GM19238 (cell line): ENCODE measurements around the gene PACSIN2.
A peak's percentile ranks its signal among the peaks of the same experiment; 100 is the strongest.

ENCODE experiments used
- DNase-seq: peaks from one replicate; pipeline ENCODE4 v3.0.0; 2011; ENCODE audit warnings: low spot score; ENCODE audit not compliant: insufficient read length

Gene PACSIN2

DNA sequence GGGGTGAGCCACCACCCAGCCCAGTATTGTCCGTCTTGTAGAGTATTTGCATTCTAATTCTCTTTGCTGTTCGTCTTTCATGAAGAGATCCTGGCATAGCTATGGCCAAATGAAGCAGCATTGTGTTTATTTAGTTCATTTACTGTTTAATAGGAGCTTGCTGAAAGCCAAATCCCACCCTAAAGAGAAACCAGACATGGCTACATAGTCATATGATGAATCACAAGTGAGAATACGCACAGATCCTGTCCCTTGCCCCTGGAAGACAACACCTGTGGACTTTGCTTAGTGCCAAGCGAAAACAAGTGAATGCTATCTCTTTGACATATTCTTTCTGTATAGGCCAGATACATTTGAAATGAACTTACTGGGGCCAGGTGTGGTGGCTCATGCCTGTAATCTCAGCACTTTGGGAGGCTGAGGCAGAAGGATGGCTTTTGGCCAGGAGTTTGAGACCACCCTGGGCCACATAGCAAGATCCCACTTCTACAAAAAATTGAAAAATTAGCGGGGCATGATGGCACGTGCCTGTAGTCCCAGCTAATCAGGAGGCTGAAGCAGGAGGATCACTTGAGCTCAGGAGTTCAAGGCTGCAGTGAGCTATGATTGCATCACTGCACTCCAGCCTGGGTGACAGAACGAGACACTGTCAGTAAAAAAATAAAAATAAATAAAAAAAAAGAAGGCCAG lies 152.8 kb downstream of the PACSIN2 start:
- no peak for DNase-seq

DNA sequence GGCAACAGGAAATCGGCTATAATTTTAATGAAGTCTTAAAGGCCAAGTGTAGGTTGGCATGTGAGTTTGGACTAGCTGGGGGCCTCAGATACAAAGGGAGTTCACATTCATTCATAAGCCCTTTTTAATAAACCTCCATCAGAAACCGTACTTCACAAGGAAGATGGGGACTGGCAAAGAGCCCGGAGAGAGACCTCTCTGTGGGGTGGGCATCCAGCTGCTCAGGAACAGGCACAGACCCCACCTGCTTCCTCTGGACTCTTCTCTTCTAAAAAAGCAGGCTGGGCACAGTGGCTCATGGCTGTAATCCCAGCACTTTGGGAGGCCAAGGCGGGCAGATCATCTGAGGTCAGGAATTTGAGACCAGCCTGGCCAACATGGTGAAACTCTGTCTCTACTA lies 154.0 kb downstream of the PACSIN2 start:
- no peak for DNase-seq

DNA sequence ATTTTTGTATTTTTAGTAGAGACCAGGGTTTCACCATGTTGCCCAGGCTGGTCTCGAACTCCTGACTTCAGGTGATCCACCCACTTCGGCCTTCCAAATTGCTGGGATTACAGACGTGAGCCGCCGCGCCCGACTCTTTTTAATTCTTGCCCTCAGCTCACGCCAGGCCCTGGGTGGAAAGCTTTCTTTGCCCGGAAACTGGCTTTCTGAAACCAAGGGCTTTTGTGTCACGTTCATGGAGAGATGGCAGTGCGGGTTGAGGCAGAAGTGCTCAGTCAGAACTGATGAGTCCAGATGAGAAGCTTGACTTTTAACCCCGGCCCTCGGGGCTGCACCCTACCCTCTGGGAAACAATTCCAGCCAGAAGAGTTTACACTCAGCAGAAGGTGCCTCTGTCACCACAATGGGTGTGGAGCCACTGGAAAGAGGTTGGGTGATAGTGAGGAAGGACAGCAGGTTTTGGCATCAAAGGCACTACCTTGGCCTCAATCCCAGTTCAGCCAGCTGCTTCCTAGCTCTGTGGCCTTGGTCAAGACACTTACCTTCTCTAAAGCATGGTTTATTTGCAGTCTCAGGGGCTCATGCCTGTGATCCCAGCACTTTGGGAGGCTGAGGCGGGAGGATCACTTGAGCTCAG lies 157.0 kb downstream of the PACSIN2 start:
- no peak for DNase-seq

DNA sequence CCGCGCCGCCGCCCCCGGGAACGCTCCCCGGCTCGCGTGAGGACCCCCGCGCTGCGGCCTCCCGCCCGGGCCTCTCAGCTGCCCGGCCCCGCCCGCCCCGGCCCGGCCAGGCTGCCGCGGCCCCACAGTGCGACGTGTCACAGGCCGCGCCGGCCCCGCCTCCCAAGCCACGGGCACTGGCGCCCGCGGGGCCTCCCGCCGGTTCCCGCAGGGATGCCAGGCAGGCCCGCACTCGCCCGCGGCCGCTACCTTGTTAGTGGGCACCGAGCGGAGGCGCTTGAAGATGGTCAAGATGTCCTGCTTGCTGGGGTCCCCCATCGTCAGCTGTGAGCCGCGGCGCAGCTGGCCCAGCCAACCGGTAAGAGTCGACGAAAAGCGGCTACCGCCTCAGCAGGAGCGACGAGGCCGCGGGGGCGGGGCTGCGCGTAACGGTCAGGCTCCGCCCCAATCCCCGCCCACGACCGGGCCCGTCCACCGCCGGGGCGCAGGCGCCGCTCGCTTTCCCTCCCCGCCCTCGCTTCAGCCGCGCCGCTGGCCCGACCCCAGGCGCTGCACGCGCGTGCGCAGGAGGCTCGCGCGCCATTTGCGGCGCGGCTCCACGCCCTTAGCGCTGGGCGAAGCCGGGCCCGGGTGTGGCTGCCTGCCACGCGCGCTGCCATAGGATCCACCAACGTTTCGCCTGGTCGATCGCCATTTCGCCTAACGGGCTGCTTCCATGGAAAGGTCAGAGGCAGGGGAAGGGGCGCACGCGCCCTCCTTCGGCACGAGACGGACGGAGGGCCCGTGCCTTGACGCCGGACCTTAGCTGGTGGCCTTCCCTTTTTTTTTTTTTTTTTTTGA lies 157.9 kb downstream of the PACSIN2 start, which contains the start of gene ARFGAP3:
ARFGAP3 (minus strand) TSS at position 409 of the 840 bp plus-strand sequence; CDS start at position 318, 91 bp downstream.
- peak; percentile 97 for DNase-seq

DNA sequence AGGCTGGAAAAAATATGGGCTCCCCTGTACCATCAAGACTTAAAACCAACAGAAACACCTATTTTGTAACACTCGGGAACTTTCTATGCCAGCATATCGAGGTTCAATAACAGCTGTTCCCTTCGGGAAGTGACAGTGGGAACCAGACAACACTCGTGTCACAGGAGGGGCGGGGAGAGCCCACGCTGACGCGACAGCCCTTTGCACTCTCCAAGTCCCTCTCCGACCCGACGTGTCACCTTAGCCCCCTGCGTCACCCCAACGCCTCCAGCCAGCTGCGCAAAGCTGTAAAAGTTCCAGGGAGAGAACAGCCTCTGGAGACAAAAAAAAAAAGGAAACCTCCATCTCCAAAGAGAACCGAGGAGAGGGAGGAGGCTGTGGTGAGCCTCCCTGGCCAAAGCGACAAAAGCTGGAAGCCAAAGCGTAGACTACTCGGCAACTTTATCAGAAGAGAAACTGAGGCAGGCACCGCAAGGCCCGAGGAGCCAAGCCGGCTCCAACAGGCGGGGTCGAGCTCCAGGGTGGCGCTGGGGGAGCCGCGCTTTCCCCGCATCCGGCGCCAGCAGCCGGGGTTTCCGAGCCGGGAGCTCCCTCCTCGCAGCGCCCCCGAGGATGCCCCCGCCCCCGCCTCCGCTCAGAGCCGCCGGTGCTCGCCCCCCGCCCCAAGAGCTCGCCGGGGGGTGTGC lies 158.6 kb downstream of the PACSIN2 start:
- peak; percentile 50 for DNase-seq

DNA sequence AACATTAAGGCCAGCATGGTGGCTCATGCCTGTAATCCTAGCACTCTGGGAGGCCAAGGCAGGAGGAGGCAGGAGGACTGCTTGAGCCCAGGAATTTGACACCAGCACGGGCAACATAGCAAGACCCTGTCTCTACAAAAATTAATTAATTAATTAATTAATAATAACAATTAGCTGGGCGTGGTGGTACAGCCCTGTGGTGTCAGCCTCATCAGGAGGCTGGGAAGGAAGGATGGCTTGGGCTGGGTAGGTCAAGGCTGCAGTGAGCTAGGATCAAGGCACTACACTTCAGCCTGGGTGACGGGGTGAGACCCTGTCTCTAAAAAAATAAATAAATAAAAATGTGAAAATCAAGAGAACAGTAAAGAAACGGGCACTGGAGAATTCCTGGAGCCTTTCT lies 159.2 kb downstream of the PACSIN2 start:
- no peak for DNase-seq

DNA sequence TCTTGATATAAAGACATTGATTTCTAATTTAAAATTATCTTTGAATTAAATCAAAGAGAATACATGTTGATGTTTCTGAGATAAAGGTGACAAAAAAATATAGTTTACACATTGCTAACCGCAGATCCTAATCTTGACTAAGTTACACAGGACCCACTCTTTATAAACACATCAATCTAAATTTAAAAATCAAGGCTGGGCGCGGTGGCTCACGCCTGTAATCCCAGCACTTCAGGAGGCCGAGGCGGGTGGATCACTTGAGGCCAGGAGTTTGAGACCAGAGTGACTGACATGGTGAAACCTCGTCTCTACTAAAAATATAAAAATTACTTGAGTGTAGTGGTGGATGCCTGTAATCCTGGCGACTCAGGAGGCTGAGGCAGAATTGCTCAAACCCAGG lies 159.7 kb downstream of the PACSIN2 start:
- no peak for DNase-seq

DNA sequence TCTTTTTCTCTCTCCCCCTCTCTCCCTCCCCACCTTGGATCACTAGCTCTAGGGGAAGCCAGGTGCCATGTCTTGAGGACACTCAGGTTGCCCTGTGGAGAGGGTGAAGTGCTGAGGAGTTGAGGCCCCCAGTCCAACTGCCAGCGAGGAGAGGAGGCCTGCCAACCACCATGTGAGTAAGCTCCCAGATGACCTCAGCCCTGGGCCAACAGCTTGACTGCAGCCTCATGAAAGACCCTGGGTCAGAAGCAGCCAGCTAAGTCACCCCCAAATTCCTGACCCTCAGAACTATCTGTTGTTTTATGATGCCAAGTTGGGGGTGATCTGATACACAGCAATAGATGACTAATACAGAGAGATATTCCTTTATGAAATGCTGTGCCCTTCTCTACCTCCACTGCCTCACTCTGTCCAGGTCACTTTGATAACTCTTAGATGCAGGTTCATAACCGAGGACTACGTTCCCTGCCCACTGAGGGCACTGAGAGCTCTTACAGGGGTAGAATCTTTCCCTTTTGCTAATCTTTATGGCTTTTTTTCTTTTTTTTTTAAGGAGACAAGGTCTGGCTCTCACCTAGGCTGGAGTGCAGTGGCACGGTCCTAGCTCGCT lies 165.9 kb downstream of the PACSIN2 start:
- no peak for DNase-seq

DNA sequence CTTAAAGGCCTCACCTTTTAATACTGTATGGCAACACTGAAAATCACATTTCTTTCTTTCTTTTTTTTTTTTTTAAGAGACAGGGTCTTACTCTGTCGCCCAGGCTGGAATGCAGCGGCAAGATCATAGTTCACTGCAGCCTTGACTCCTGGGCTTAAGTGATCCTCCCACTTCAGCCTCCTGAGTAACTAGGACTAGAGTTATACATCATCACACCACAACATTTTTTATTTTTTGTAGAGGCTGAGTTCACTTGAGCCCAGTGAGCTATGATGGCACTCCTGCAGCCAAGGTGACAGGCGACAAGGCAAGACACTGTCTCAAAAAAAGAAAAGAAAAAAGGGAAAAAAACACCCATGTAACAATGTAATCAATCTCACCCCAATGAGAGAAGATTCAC lies 167.8 kb downstream of the PACSIN2 start:
- DNase-seq: no peak

DNA sequence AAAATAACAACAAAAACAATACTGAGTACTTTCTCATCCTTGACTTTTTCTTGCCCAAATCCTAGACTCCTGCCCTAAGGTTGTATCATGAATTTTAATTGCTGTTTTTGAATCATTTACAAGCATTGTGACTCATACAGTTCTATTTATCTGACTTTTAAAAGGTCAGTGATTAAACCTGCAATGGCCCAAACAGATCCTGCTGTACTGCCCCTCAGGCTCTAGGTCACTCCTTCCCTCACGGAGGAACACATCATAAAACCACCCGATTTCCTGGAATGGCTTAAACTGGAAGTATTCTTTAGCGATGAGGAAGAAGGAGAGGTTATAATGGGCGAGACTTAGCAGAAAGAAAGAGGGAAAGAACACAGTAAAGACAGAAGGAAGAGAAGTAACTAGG lies 170.2 kb downstream of the PACSIN2 start:
- no peak for DNase-seq

DNA sequence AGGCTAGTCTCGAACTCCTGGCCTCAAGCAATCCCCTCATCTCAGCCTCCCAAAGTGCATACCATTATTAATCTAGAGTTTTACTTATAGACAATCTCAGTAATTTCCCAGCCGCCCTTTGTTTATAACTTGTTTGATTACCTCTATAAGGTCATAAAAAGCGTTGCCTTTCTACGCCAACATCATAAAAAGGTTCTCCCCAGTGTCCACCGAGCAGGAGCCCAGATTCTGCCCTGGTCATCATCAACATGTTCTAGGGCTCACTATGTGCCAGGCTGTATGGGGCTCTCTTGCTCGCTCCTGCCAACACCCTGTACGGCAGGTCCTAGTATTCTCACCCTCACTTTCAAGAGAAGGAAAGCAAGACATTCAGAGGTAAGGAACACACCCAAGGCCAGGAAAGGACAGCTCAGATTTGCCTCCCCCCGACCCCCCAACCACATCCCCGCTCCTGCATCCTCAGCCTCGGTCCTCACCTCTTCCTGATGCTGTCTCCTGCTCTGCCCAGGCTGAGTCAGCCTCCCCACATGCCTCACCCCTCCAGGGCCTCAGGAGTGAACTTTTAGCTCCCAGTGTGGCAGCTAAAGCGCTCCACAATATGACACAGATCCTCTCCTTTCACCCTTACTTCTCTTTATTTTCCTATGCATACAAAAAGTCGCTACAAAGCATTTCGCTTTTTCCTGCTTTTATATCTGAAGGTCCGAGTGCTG lies 172.1 kb downstream of the PACSIN2 start:
- DNase-seq: no peak

DNA sequence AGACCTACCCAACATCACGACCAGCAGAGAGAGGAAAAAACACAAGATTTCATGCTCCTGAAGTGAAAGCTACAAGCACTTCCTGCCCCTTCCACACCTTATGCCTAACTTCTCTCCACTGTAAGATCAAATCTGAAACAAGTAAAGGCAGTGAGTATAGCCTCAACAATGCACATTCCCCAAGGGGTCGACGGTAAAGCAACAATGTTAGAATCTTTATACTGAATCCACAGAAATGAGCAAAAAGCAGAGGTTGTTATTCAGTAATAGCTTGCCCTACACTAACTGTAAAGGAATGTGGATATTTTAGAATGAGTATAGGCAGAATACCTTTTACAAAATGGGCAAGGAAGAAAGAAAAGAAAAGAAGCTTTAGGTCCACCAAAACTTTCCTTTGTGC lies 173.5 kb downstream of the PACSIN2 start:
- no peak for DNase-seq

DNA sequence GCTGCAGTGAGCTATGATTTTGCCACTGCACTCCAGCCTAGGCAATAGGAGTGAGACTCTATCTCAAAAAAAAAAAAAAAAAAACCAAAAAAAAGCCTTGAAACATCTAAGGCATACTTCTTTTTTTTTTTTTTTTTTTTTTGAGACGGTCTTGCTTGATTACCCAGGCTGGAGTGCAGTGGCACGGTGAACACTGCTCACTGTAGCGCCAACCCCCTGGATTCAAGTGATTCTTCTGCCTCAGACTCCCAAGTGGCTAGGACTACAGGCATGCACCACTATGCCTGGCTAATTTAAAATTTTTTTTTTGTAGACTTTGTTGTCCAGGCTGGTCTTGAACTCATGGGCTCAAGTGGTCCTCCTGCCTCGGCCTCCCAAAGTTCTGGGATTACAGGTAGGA lies 177.4 kb downstream of the PACSIN2 start:
- no peak for DNase-seq

DNA sequence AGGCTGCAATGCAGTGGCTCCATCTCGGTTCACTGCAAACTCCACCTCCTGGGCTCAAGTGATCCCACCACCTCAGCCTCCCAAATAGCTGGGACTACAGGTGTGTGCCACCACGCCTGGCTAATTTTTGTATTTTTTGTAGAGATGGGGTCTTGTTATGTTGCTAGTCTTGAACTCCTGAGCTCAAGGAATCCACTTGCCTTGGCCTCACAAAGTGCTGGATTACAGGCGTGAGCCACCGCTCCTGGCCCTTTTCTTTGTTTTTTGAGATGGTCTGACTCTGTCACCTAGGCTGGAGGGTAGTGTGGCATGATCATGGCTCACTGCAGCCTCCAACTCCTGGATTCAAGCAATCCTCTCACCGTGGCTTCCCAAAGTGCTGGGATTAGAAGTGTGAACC lies 178.9 kb downstream of the PACSIN2 start:
- DNase-seq: no peak

DNA sequence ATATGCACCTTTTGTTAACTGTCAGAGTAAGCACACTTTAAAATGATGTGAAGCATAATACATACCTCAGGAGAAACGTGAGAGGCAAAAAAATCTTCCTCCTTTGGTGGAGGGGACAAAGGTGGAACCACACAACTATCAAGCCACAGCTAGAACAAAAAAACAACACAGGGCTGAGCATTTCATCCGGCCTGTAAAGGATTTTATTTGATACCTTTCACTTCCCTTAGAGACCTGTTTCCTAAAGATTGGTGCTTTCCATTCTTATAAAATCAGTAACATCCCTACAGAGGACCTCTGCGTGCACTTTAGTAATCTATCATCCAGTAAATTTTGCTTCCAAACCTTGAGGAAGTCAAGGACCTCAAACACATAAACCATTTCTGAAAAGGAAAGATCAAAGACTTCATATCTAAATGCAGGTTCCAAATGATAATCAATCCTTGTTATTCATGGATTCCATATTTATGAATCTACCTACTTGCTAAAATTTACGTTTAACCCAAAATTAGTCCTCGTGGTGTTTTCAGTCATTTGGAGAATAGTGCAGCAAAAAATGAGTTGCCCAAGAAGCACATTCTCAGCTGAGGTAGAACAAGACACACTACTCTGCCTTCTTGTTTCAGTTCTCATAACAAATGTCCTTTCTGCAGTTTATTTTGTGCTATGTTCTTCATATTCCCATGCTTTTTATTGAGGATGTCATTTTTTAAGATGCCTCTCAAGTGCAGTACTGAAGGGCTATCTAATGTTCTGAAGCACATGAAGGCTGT lies 180.6 kb downstream of the PACSIN2 start:
- no peak for DNase-seq

DNA sequence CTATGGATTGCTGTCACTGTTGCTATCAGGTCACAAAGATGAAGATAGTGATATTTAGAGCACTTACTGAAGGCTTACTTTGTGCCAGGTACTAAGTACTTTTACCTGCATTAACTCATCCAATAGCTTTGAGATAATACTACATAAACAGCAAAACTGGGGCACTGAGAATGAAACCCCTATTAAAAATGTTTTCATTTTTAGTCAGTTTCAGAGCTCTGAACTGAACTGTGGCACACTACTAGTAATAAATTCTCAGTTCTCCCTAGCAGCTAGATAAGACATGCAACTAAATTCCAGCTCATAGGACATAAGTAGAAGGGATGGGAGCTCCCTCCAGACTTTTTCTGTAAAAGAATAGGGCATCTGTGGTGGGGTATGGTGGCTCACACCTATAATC lies 181.8 kb downstream of the PACSIN2 start:
- no peak for DNase-seq

DNA sequence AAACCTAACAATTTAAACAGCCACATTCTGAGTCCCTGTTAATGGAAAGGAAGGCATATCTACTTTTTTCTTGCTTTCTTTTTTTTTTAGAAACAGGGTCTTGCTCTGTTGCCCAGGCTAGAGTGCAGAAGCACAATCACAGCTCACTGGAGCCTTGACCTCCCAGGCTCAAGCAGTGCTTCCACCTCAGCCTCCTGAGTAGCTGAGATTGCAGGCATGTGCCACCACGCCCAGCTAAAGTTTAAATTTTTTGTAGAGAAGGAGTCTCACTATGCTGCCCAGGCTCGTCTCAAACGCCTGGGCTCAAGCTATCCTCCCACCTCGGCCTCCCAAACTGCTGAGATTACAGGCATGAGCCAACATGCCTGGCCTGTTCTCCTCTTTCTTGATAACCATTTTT lies 183.2 kb downstream of the PACSIN2 start:
- no peak for DNase-seq

DNA sequence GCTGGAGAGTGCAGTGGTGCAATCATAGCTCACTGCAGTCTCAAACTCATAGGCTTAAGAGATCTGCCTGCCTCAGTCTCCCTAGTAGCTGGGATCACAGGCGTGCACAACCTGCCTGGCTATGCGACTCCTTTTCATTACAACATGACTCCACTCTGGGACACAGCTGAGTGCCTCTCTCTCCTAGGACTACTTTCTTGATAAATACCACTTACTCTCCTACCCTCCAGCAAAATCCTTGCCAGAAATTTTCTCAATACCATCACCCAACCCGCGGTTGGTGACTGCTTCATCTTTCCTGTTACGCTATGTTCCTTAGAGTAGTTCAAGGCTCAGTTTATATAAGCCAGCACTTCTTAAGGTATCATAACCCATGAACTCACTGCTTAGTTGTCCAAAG lies 184.8 kb downstream of the PACSIN2 start:
- no peak for DNase-seq

DNA sequence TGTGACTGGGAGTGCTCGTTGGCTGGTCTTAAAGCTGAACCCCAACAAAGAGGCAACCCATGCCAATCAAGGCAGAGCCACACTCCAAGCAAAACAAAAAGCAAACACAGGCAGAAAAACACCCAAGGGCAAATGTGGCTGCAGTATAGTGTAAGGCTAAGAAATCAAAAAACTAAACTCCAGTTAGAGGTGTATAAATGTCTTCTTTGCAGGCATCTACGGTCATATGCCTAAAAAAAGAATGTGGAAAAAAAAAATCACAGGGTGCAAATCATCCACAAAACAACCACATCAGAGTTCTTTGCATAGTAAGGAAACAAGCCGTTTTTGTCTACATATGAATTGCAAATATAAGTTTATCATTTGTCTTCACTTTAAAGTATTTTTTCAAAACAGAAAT lies 185.6 kb downstream of the PACSIN2 start:
- no peak for DNase-seq

DNA sequence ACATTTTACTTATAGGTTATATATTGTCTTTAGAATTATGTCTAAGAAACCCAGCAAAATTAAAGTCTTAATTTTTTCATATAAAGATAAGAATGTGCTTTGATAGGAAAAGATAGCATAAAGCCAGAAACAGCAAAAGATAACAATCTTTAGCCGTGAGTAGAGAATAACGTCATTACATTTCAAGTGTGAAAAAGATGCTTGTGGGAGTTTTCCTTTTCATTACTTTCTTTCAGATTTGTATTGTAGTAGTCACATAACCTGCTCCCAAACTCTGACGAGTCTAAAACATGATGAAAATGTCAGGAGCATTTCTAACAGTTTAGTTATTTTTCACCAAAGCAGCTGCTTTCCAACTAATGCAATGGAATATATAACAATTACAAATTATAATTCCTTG lies 189.2 kb downstream of the PACSIN2 start:
- DNase-seq: no peak
